Calu3 (cell line): ENCODE data around the gene CRTAC1. TPM values are rescaled to one million over a fixed set of nuclear protein-coding genes. Genes with fewer than 3 reads are reported as not detected.

ENCODE experiments used
- BruUV-seq: library from RNA; stranded (reverse); fragments of 400-500 nt; replicated peaks from 2 replicates; lab custom pipeline; 2021; lab: Mats Ljungman, UMichigan
- CTCF ChIA-PET: fragments of 300-600 bp; sonication (Branson Sonifier 250); formaldehyde crosslinking; loops from one replicate; lab custom pipeline; 2022; ENCODE audit warnings: antibody characterized with exemption; lab: Charles Lee
- DNase-seq: peaks from one replicate; pipeline ENCODE4 v3.0.0; 2022
- H3K27ac Mint-ChIP-seq: one replicate; pipeline ENCODE4 v1.8.0; 2022; ENCODE audit warnings: mixed read lengths; ENCODE audit not compliant: unreplicated experiment
- H3K27me3 Mint-ChIP-seq: one replicate; pipeline ENCODE4 v1.8.0; 2022; ENCODE audit warnings: mixed read lengths; ENCODE audit not compliant: unreplicated experiment
- H3K36me3 Mint-ChIP-seq: one replicate; pipeline ENCODE4 v1.8.0; 2022; ENCODE audit warnings: mild to moderate bottlenecking, moderate library complexity, mixed read lengths; ENCODE audit not compliant: insufficient read depth, unreplicated experiment
- H3K4me1 Mint-ChIP-seq: one replicate; pipeline ENCODE4 v1.8.0; 2022; ENCODE audit warnings: mild to moderate bottlenecking, low read depth, mixed read lengths; ENCODE audit not compliant: unreplicated experiment
- H3K4me3 Mint-ChIP-seq: one replicate; pipeline ENCODE4 v1.8.0; 2022; ENCODE audit warnings: mild to moderate bottlenecking, low read depth, moderate library complexity, mixed read lengths; ENCODE audit not compliant: unreplicated experiment
- H3K9me3 Mint-ChIP-seq: one replicate; pipeline ENCODE4 v1.8.0; 2022; ENCODE audit warnings: low read depth, mixed read lengths; ENCODE audit not compliant: unreplicated experiment
- intact Hi-C: fragments of 100-400 bp; cut with micrococcal nuclease; formaldehyde crosslinking; loops from one replicate; pipeline ENCODE4 v1.10.0; 2022; ENCODE audit not compliant: unreplicated experiment
- total RNA-seq: library from RNA; stranded (reverse); gene quantifications from 2 replicates; pipeline ENCODE4 v1.2.3, GENCODE V29; 2022
- TF ChIP-seq, protein P1 (sequence below): fragments of 200-600 bp; IDR thresholded peaks from one replicate; pipeline ENCODE4 v1.8.0; 2022; ENCODE audit warnings: antibody characterized with exemption; ENCODE audit not compliant: unreplicated experiment

Gene CRTAC1
- total RNA-seq, 1 experiment from 2014 or later, result not detected

DNA sequence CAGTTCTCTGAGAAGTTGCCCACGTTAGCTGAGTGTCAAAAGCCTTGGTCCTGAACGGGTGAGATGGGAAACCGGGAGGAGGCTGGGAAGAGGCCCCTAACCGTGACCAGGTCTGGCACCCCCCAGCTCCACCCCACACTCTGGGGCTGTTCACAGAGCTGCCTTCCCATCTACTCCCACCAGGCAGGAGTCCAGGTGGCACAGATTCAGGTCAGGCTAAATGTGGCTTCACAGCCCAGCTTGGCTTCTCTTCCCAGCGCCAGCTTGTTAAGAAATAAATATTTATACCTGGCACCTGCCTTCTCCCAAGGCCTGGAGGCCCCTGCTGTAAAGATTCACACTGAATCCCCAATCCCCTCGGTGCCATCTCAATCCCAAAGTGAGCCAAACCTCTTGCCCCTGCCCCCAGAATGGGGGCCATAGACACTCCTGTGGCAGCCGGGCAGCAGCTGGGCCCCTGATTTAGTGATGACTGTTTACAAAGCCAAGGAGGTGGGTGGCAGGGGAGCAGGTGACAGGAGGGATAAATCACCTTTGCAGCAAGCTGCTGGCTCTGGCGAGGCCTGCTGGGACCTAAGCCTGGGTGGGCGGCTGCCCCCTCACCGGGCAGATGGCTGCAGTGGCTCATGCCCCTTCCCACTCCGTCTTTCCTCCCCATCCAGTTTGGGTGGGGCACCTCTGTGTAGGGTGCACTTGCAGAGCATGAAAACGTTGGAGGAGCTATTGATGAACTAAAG is 108.2 kb downstream of the CRTAC1 start:
- TF ChIP-seq, protein P1, sequence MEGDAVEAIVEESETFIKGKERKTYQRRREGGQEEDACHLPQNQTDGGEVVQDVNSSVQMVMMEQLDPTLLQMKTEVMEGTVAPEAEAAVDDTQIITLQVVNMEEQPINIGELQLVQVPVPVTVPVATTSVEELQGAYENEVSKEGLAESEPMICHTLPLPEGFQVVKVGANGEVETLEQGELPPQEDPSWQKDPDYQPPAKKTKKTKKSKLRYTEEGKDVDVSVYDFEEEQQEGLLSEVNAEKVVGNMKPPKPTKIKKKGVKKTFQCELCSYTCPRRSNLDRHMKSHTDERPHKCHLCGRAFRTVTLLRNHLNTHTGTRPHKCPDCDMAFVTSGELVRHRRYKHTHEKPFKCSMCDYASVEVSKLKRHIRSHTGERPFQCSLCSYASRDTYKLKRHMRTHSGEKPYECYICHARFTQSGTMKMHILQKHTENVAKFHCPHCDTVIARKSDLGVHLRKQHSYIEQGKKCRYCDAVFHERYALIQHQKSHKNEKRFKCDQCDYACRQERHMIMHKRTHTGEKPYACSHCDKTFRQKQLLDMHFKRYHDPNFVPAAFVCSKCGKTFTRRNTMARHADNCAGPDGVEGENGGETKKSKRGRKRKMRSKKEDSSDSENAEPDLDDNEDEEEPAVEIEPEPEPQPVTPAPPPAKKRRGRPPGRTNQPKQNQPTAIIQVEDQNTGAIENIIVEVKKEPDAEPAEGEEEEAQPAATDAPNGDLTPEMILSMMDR, result no peak
- Mint-ChIP-seq H3K4me1 (peaks cover 24% of the 10 kb centered on the region), H3K27ac (no peak overlapping the region), H3K27me3 (peaks cover 59% of the 10 kb centered on the region), H3K4me3 (no peak overlapping the region), H3K9me3 (no peaks in the 10 kb centered on the region), H3K36me3 (no peaks in the 10 kb centered on the region)
- DNase-seq, result no peak
- CTCF ChIA-PET, result no interaction called here
- intact Hi-C loops, result no loop called here
- BruUV-seq, result no TSS peak

DNA sequence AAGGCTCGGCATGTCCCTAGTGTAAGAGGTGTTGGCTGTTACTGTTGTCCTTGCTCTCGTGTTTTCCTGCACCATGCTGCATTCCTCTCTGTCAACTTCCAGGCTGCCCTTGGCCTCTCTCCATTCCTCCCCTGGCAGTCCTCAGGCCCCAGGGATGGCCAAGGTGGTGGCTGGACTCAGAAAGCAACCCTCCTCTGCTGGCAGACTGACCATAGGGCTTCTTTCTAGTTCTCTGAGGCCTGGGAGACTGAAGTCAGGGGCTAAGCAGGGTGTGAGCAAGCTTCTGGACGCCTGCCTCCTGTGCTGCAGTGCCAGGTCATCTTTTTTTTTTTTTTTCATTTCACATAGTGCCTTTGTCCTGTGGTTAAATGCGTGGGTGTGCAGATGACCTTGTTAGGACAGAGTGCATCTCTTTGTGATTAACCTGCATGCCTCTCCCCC is 108.8 kb downstream of the CRTAC1 start:
- intact Hi-C loops, result no loop called here
- no peak overlapping the region for H3K27ac Mint-ChIP-seq
- H3K4me1 Mint-ChIP-seq, result peaks cover 24% of the 10 kb centered on the region
- no peak overlapping the region for H3K4me3 Mint-ChIP-seq
- DNase-seq, result no peak
- CTCF ChIA-PET, result no interaction called here
- no peaks in the 10 kb centered on the region for H3K36me3 Mint-ChIP-seq
- TF ChIP-seq, protein P1, result no peak
- BruUV-seq, result no TSS peak
- no peaks in the 10 kb centered on the region for H3K9me3 Mint-ChIP-seq
- peaks cover 61% of the 10 kb centered on the region for H3K27me3 Mint-ChIP-seq

DNA sequence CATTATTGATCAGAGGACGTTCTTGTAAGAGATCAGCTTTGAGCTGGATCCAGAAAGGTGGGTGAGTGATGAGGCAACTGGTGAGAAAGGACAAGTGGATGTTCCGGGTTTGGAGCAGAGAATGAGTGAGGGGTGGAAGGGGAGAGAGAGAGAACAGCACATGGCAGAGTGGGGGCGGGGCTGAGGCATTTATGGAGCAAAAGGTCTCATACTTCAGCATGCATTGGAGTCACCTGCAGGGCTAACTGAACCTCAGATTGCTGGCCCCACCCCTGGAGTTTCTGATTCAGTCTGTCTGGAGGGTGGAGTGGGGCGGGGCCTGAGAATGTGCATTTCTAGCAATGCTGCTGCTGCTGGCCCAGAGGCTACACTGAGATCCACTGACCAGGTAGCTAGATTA is 109.6 kb downstream of the CRTAC1 start:
- CTCF ChIA-PET, result no interaction called here
- Mint-ChIP-seq H3K4me1 (peaks cover 24% of the 10 kb centered on the region), H3K27me3 (peaks cover 64% of the 10 kb centered on the region), H3K9me3 (no peaks in the 10 kb centered on the region), H3K27ac (no peak overlapping the region), H3K4me3 (no peak overlapping the region), H3K36me3 (no peaks in the 10 kb centered on the region)
- no TSS peak for BruUV-seq
- intact Hi-C loops, result no loop called here
- DNase-seq, result no peak
- TF ChIP-seq, protein P1, result no peak

DNA sequence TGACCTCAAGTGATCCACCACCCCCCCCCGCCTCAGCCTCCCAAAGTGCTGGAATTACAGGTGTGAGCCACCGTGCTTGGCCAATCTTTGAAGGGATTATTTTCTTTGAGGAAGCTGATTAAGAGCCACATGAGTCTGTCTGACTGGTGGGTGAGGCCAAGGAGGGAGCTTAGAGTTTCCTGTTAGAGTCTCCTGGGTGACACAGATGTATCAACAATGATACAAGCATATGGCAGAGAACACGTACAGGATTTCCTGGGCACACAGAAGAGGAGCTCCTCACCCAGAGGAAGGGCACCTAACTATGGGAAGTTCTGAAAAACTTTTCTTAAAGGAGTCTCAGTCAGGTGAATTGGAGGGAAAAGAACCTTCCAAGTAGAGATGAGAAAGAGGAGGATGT is 111.4 kb downstream of the CRTAC1 start:
- CTCF ChIA-PET, result interaction anchor here (0.7 to 2.0 kb wide), 5 partner anchors 21 to 129 kb away, joined by 3 to 8 read pairs (median 4); no protein-coding TSS in a partner anchor
- TF ChIP-seq, protein P1, result no peak
- no peak for DNase-seq
- peak overlapping the region; percentile 25 for H3K27ac Mint-ChIP-seq
- no peak overlapping the region for H3K4me3 Mint-ChIP-seq
- H3K27me3 Mint-ChIP-seq, result peaks cover 53% of the 10 kb centered on the region
- peaks cover 24% of the 10 kb centered on the region for H3K4me1 Mint-ChIP-seq
- H3K9me3 Mint-ChIP-seq, result no peaks in the 10 kb centered on the region
- intact Hi-C loops, result no loop called here
- H3K36me3 Mint-ChIP-seq, result peaks cover 4% of the 10 kb centered on the region
- no TSS peak for BruUV-seq
